ENCODE measurements around the gene SYT9.

- TF ChIP-seq CTCF (IDR thresholded peaks at IDR 0.05; ENCODE audit: low read depth, low read length) = no peak
- no peak for TF ChIP-seq POLR2A (IDR thresholded peaks at IDR 0.05; ENCODE audit: extremely low read depth, insufficient read length)
- no peak for TF ChIP-seq MAX (IDR thresholded peaks at IDR 0.05; ENCODE audit: low read depth, low read length)
Observed at GRCh38 chr11:7270233-7270865, 18.6 kb downstream of the SYT9 start.
